NCI-H82 treated with DMSO at 0.1 percent for 48 hours (cell line): ENCODE data around the gene SND1.

Source experiments
- DNase-seq: peaks from one replicate; lab custom pipeline; 2025; ENCODE audit not compliant: unreplicated experiment; lab: John Stamatoyannopoulos, UW

The SND1 gene

GRCh38 chr7:127764681-127765080 lies 112.7 kb downstream of the SND1 start:
- no peak for DNase-seq

DNA sequence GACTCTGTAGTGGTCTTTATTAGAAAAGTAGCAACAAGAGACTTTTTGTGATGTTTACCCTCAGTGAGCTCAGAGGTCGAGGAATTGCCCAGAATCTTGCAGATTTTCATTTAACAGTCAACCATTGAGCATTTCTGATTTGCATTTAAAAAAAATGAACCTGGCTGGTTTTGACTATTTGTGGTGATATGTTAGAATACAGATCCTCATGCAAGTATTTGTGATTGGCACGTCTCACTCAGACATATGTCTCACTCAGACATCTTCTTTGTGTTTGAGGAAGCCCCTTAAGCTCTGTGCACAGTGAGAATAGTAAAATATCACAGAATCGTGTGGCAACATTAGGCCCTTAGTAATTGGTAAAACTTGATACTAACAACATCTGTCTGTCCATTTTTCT lies 113.2 kb downstream of the SND1 start:
- no peak for DNase-seq

- DNase-seq: no peak
Observed at GRCh38 chr7:127766831-127767459, 115.0 kb downstream of the SND1 start.

DNA sequence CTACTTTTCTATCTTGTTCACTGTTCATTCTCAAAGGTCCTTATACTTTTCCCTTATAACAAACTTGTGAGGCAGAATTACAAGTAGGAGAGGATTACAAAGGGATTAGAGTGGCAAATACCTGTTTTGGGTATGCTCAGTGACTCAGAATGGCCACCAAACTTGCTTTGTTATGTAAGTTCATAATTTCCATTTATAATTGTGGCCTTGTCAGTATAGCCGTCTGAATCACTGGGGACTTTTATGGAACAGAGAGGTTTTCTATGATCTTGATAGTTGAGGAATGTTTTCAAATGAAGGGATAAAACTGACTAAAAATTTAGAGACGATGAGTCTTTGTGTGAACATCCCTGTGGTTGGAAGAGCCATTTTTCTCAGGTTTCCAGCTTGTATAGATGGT lies 116.2 kb downstream of the SND1 start:
- no peak for DNase-seq

DNA sequence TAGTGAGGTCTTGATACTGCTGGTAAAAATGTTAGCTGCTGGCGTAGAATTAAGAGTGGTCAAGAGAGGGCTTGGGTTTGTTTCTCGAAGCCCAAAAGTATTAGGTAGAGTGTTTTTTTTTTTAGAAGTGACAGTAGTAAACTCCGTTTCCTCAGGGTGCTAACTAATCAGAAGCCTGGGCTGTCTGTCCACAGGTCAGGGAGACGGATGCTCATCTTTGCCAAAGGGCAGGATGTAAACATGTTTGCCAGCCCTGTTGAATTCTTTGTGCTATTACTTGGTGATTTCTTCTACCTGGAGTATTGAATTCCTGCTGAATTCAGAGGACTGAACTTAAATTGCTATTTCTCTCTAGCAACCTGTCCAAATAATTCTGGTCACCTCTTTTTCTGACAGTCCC lies 117.1 kb downstream of the SND1 start:
- no peak for DNase-seq

- DNase-seq: no peak
Observed at GRCh38 chr7:127769696-127770400, 117.9 kb downstream of the SND1 start.

GRCh38 chr7:127770885-127771284 lies 118.9 kb downstream of the SND1 start:
- no peak for DNase-seq

DNA sequence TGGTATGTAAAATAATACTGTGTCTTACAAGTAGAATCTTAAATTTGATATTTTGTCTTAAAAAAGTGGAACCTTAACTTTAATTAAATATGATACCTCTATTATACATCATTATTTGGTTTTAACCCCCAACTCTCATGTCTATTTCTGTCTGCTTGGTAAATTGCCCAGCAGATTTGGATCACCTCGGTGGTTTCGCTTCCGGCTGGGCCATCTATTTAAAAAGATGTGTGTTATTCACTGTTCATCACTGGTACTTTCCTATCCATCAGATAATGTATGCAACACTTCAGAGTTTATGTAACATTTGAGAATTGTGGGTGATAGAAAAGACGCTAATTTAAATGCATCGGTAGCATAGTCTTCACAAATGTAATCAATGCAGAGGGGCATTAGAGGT lies 119.7 kb downstream of the SND1 start:
- no peak for DNase-seq

DNA sequence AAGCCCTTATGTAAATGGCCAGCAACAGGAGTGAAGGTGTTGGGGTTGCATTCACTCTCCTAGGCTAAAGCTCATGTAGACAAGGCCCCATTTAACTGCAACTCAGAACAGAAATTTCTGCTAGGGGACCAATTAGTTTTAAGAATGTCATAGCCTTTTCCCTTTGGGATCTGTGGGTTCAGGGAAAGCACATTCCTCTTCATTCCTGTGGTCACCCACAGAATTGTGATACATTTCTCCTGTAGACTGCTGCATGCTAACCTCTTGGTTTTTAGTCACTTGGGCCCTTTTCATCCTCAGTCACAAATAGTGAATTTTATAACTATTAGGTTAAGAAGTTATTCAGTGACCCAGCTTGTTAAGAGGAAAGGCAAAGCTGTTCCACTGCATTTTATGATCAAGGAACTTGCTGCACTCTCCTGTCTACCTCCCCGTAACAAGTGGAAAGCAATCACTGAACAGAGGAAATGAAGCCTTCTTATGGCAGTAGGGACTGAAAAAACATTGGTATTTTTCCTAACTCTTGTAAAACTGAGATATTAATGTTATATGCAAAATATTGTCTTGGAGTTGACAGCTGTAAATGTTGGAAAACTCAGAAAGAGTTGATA lies 124.9 kb downstream of the SND1 start:
- DNase-seq: no peak

DNA sequence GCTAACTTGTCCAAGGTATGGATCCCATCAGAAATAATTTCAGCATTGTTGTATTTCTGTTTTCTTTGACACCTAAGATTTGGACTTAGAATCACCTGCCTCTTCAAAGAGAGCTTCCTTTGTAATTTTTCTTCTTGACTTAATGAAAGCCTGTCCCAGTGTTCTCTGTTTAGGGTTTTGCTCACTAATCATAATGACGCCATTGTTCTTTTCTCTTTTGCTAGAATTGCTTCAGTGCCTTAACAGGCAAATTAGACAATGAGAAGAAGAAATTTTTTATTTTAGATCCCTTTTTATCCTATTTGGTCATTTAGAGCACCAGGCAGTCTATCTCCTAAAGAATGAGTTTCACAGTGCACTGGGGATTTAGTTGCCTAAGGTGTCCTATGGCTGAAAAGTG lies 128.5 kb downstream of the SND1 start:
- no peak for DNase-seq

- DNase-seq: no peak
Observed at GRCh38 chr7:127781081-127781480, 129.1 kb downstream of the SND1 start.

GRCh38 chr7:127782075-127782474 lies 130.1 kb downstream of the SND1 start:
- DNase-seq: no peak

DNA sequence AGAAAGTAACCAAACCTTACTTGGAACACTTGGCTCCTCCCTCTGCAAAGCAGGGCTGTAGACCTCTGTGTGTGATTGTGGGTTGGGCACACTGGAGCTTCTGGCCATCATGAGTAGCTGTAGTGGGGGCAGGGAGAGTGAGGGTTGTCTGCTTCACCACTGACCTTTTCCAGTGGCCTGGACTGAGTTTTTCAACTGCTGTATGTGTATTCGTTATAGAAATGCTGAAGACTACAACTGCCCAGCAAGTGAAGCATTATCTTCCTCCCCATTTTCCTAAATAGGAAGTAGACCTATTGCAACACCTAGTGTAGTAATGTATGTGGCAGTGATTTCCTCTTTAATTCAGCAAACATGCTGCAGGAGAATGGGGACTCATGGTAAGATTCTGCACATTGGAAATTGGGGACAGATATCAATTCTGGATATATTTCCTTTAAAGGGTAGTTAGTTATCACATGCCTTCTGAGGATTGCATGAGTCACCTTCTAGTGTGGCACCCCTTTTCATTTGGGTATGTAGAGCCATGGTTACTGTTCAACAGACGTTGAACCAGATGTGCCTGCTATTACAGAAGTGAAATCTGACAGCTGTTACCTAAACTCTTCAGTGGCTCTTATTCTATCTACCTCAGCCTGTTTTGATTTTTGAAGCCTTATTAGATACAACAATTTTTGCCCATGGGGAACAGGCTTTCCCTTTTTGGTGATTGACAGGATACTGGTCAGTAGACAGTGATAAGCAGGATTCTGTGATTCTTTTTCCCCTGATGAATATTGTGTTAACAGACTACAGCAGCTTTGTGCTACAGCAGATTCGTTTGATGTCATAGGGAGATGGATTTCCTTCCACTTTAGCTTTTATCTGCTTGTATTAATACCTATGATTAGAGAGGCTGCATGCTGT lies 130.9 kb downstream of the SND1 start:
- no peak for DNase-seq

- DNase-seq: no peak
Observed at GRCh38 chr7:127786184-127786583, 134.2 kb downstream of the SND1 start.

DNA sequence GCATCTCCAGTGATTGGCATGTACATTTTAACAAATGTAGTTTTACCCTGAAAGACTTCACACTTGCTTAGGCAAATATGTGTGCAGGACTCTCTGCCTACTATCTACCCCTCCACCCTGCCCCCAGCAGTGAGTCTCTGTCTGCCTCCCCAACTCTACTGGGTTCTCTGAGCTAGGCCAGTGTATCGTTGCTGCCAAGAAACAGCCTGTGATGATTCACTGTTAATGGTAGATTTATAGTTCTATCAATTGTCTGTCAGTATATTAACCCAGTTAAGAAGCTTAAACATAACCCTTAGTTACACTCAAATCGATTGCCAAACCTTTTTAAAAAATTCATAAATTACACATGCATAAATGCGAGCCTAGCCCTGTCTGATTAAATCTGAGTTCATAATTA lies 137.0 kb downstream of the SND1 start:
- DNase-seq: no peak

DNA sequence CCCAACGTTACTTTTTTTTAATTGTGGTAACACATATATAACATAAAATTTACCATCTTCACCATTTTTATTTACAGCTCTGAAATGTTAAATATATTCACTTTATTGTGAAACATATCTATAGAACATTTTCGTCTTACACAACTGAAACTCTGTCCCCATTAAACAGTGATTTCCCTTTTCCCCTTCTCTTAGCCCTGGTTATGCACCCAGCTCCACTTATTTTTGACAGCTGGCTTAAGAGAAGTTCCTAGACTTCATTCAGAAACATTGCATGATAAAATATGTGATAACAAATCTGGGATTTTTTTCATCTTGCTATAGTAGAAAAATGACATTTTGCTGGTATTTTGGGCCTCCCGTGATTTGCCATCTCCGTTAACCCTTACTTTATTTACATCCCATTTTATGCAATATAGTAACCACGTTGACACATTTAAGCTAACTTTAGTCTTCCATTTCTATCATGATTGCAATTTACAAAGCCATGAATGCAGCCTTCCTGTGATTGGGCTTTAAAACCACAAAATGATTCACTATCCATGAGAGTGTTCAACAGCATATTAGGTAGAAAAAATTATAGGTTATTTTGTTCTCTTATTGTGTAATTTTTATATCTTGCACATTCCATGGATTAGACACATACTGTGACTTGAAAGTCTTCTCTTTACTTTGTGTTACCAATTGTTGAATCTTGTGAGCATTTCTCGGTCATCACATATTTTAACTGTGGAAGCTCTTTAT lies 139.6 kb downstream of the SND1 start:
- no peak for DNase-seq

- no peak for DNase-seq
Observed at GRCh38 chr7:127792528-127793342, 140.7 kb downstream of the SND1 start.

GRCh38 chr7:127793582-127793981 lies 141.6 kb downstream of the SND1 start:
- DNase-seq: no peak

- DNase-seq: no peak
Observed at GRCh38 chr7:127794136-127794535, 142.1 kb downstream of the SND1 start.

DNA sequence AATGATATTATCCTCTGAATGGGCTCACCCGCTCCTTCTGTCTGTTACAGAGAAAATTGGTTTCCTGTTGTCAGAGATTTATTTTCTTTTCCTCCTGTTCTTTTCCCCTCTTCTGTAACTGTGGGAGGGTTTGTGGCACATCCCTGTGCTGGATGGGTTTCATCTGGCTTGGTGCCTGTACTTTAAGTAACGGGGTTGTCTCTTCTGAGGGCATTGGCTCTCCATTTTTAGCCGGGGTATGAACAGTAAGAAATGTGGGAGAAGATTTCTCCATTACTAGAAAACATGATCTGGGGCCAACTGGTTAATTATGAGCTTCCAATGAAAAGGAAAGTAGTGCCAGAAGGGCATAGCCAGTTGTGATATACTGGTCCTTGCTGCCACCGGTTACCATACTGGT lies 142.6 kb downstream of the SND1 start:
- no peak for DNase-seq
